ENCODE results near the gene TIGD3. TPM values are rescaled to one million over a fixed set of nuclear protein-coding genes. Genes with fewer than 3 reads are reported as not detected.

The TIGD3 gene
- total RNA-seq, 1 donor from 2014 or later, result 0.18 TPM

DNA sequence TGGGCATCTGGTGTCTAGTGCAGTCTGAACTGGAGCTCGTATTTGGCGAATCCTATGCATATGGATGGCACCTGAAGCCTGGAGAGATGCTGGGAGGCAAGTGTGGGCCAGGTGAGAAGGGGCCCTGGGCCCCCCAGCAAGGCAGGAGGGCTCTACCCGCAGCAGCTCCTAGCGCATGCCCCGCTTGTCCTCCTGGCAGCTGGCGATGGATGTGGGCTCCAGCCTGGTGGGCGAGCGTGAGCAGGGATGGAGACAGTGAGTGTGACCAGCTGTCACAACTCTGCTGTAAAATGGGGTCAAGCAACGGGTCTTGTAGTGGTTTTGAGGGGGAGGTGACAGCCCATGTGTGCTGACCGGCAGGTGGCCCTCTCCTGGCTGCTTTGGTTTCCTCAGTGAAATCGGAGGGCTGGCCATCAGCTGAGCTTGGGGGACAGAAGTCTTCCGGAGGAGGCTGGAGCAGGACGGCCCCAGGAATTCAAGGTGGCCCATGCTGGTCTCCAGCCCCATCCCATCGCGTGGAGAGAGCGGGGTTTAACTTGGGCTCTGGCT lies 43.9 kb downstream of the TIGD3 start:
- no peak overlapping the region for H3K27ac ChIP-seq
- TF ChIP-seq, protein P1, sequence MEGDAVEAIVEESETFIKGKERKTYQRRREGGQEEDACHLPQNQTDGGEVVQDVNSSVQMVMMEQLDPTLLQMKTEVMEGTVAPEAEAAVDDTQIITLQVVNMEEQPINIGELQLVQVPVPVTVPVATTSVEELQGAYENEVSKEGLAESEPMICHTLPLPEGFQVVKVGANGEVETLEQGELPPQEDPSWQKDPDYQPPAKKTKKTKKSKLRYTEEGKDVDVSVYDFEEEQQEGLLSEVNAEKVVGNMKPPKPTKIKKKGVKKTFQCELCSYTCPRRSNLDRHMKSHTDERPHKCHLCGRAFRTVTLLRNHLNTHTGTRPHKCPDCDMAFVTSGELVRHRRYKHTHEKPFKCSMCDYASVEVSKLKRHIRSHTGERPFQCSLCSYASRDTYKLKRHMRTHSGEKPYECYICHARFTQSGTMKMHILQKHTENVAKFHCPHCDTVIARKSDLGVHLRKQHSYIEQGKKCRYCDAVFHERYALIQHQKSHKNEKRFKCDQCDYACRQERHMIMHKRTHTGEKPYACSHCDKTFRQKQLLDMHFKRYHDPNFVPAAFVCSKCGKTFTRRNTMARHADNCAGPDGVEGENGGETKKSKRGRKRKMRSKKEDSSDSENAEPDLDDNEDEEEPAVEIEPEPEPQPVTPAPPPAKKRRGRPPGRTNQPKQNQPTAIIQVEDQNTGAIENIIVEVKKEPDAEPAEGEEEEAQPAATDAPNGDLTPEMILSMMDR (IDR thresholded peaks at IDR 0.05), result no peak
- peaks cover 88% of the 10 kb centered on the region for H3K36me3 ChIP-seq
- H3K4me3 ChIP-seq, result no peak overlapping the region
- no peaks in the 10 kb centered on the region for H3K9me3 ChIP-seq
- no peaks in the 10 kb centered on the region for H3K27me3 ChIP-seq (ENCODE audit: low read depth)
- intact Hi-C loops (cut with DNase I), result no loop called here
- no peak for DNase-seq
- no peak for ATAC-seq
- peaks cover 3% of the 10 kb centered on the region for H3K4me1 ChIP-seq

DNA sequence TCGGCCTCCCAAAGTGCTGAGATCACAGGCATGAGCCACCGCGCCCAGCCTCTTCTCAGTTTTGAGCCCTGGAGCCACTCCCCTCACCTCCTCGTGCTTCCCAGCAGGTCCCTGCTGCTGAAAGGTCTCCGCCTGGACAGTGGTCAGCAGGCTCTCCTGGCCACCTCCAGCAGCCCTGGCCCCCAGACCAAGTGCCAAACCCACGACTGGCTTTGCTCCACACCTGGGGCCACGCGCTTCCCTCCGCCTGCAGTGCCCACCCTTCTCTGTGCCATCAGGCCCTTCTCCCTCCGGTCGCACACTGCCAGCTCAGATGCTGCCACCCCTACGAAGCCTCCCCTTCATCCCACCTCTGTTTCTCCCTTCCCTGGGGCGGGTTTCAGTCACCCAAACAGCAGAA lies 44.7 kb downstream of the TIGD3 start:
- H3K9me3 ChIP-seq, result no peaks in the 10 kb centered on the region
- H3K27ac ChIP-seq, result no peak overlapping the region
- ATAC-seq (no peak), DNase-seq (no peak)
- TF ChIP-seq, protein P1 (IDR thresholded peaks at IDR 0.05), result no peak
- peaks cover 88% of the 10 kb centered on the region for H3K36me3 ChIP-seq
- H3K4me1 ChIP-seq, result peaks cover 11% of the 10 kb centered on the region
- no peaks in the 10 kb centered on the region for H3K27me3 ChIP-seq (ENCODE audit: low read depth)
- H3K4me3 ChIP-seq, result no peak overlapping the region
- intact Hi-C loops (cut with DNase I), result no loop called here

DNA sequence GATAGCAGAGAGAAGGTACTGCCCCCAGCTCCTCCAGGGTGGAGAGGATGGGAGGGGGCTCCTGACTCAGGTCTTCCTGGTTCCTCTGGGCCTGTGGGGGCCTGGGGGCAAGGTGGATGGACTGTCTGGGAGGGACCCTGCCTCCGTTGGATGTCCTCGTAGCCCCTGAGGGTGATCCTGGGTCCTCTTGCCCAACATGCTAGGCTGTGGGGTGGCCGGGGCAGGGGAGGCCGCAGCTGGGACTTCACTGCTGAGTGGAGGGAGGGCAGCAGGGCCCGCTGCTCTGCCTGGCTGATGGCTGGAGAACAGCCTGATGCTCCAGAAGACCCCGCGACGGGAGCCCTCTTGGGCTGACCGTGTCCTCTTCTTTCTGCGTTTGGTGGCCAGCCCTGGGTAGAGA lies 45.3 kb downstream of the TIGD3 start:
- intact Hi-C loops (cut with DNase I), result no loop called here
- Histone ChIP-seq H3K4me1 (peaks cover 11% of the 10 kb centered on the region), H3K27ac (no peak overlapping the region), H3K9me3 (no peaks in the 10 kb centered on the region), H3K27me3 (ENCODE audit: low read depth) (no peaks in the 10 kb centered on the region), H3K36me3 (peaks cover 88% of the 10 kb centered on the region), H3K4me3 (no peak overlapping the region)
- TF ChIP-seq, protein P1 (IDR thresholded peaks at IDR 0.05), result no peak
- DNase-seq, result no peak
- ATAC-seq, result no peak

DNA sequence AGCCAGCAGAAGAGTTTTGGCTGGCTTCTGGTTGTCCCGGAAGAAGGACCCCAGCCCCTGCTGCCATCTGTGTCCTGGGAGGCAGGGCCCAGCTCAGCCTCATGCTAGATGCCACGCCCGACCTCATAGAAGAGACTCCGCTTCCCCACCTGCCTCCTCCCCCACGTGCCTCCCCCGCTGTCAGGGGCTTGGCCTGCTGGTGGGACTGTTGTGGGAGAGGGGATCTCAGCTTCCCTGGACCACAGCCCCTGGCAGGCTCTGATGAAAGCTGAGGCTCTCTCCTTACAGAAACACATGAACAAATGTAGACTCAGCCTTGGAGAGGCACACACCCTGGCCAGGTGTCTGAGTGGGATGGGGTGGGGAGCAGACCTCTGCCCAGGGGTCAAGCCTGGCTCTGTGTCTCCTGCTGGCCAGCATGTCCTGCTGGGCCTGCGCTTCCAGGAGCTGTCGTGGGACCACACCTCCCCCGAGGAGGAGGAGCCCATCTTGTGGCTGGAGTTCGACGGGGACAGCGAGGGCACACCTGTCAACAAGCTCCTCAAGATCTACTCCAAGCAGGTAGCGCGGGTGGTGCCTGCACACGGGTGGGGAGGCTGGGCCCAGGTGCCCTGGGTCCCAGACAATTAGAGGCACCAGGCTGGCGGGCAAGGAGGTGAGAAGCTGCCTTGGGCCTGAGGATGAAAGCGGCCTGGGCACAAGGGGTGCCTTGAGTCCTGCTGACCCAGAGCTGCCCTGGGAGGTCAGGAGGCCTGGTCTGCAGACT lies 45.9 kb downstream of the TIGD3 start:
- DNase-seq, result no peak
- no peaks in the 10 kb centered on the region for H3K27me3 ChIP-seq (ENCODE audit: low read depth)
- H3K9me3 ChIP-seq, result no peaks in the 10 kb centered on the region
- peaks cover 88% of the 10 kb centered on the region for H3K36me3 ChIP-seq
- intact Hi-C loops (cut with DNase I), result no loop called here
- ATAC-seq, result no peak
- peaks cover 11% of the 10 kb centered on the region for H3K4me1 ChIP-seq
- H3K4me3 ChIP-seq, result no peak overlapping the region
- H3K27ac ChIP-seq, result no peak overlapping the region
- TF ChIP-seq, protein P1 (IDR thresholded peaks at IDR 0.05), result no peak

DNA sequence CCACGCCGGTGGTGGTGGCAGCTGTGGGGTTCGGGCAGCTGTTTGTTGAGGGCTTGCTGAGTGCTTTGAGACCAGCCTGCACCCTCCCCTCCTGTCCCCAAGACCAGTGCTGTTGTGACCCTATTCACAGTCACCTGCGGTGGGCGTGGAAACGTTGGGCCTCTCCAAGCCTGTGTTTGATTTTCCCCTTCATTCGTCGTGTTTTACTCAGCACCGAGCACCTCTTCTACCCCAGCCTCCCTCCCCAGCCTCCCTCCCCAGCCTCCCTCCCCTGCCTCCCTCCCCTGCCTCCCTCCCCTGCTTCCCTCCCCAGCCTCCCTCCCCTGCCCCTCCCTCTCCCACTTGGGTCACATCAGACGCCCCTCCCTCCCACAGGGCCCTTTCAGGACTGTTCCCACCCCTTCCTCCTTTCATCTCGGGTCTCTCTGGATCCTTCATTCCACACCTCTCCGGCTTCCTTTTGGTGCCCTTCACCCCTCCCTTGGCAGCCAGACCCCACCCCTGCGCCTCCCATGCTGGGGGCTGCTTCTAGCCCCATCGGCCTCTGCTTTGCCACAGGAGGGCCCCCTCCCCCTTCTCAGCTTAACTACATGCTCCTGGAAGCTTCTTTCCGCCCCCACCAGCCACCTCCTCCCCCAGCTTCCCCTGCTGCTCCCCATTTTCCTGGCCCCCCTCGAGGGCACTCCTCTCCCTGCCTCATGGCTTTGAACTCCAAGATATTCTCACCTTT lies 46.7 kb downstream of the TIGD3 start:
- Histone ChIP-seq H3K27ac (no peak overlapping the region), H3K27me3 (ENCODE audit: low read depth) (no peaks in the 10 kb centered on the region), H3K9me3 (no peaks in the 10 kb centered on the region), H3K36me3 (peaks cover 90% of the 10 kb centered on the region), H3K4me1 (peaks cover 11% of the 10 kb centered on the region), H3K4me3 (no peak overlapping the region)
- intact Hi-C loops (cut with DNase I), result no loop called here
- ATAC-seq, result no peak
- TF ChIP-seq, protein P1 (IDR thresholded peaks at IDR 0.05), result no peak
- no peak for DNase-seq
